H1 (cell line): ENCODE measurements around the gene ADAMTS8. TPM values are rescaled to one million over a fixed set of nuclear protein-coding genes. Genes with fewer than 3 reads are reported as not detected.

Experiments
- CHD7 ChIP-seq: fragments of 300-600 bp; sonication (generic); IDR thresholded peaks from 2 replicates; pipeline ENCODE4 v1.7.1; 2012; ENCODE audit warnings: low read length, moderate library complexity, mild to moderate bottlenecking, inconsistent platforms; ENCODE audit not compliant: insufficient replicate concordance
- SP4 ChIP-seq: IDR thresholded peaks from 2 replicates; pipeline ENCODE4 v1.6.1; 2012; ENCODE audit warnings: low read length, inconsistent platforms
- polyA plus RNA-seq, 7 experiments: library from polyadenylated mRNA; depleted of rRNA in 3 of 7; stranded (reverse) in 5 of 7; unstranded in 2 of 7; fragments of >200 nt in 5 of 7; fragments of 200-250 nt in 2 of 7; gene quantifications; 1 replicate in 5 of 7; 2 replicates in 1 of 7; 4 replicates in 1 of 7; pipeline versions ENCODE4 v1.2.1 to v1.2.3, GENCODE V29; 2011 to 2013; ENCODE audit warnings: missing spikeins in 2 of 7, mixed read lengths in 2 of 7
- total RNA-seq: library from RNA; stranded (reverse); fragmentation: NEBNext Ultra II Directional; extraction: Animal tissue kit (Norgen Biotek cat#: 25700); gene quantifications from 2 replicates; pipeline ENCODE4 v1.2.1, GENCODE V29; 2021

Gene ADAMTS8
- total and polyA plus RNA-seq, 2 of the 8 experiments (the other 6 are each of a cell fraction or from before 2014, with no cell fraction given) = 9.3 to 16.6 TPM

- TF ChIP-seq CHD7 = no peak
- no peak for TF ChIP-seq SP4
Measured at GRCh38 chr11:130389335-130389935, 39.0 kb downstream of the ADAMTS8 start (continued).
